Measurements from ENCODE around the gene LCN12.
"Not testable (repeated sequence)": the region's sequence is repeated elsewhere in the genome, so short reads cannot be mapped to it uniquely, and the experiment has no call there.

Gene LCN12

DNA sequence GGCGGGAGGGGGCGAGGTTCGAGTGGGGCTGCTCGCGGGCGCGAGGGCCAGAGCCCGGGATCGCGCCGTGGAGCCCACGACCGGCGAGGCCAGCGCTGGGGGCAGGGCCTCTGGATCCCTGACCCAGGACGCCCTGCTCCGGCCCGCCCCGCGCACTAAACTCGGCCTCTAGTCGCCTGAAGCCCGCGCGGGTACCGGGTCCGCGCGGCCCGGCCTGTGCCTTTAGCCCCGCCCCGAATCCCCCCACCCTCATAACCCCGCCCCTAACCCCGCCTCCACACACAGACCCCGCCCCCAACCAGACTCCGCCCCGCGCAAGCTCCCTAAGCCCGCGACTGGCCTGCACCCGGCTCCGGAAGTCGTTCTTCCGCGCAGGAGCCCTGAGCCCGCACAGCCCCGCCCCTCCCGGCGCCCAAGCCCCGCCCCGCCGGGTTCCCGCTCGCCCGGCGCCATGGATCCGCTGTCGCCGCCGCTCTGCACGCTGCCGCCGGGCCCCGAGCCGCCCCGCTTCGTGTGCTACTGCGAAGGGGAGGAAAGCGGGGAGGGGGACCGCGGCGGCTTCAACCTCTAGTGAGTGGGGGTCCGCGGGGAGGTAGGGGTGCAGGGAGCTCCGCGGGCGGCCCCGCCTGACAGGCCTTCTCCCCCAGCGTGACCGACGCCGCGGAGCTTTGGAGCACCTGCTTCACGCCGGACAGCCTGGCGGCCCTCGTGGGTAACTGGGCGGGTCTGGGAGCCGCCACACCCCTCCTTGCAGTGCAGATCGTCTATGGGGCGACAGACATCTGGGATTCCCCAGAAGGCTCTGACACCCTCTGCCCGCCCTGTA is 40.1 kb downstream of the LCN12 start, which contains the start of gene PAXX:
Gene PAXX, plus strand, starts transcription at position 430 of the 826 bp plus-strand sequence. Its CDS starts 22 bp downstream, at position 452.
- peak; percentile 76 for DNase-seq

GRCh38 chr9:136992819-136993369 is 40.8 kb downstream of the LCN12 start:
- DNase-seq, result no peak

- DNase-seq, result no peak
Measured at GRCh38 chr9:136994180-136994887, 42.3 kb downstream of the LCN12 start.

GRCh38 chr9:136994888-136995230 is 42.8 kb downstream of the LCN12 start:
- no peak for DNase-seq

- no peak for DNase-seq
Measured at GRCh38 chr9:136995362-136995761, 43.3 kb downstream of the LCN12 start.

GRCh38 chr9:136995772-136996311 is 43.8 kb downstream of the LCN12 start:
- no peak for DNase-seq

DNA sequence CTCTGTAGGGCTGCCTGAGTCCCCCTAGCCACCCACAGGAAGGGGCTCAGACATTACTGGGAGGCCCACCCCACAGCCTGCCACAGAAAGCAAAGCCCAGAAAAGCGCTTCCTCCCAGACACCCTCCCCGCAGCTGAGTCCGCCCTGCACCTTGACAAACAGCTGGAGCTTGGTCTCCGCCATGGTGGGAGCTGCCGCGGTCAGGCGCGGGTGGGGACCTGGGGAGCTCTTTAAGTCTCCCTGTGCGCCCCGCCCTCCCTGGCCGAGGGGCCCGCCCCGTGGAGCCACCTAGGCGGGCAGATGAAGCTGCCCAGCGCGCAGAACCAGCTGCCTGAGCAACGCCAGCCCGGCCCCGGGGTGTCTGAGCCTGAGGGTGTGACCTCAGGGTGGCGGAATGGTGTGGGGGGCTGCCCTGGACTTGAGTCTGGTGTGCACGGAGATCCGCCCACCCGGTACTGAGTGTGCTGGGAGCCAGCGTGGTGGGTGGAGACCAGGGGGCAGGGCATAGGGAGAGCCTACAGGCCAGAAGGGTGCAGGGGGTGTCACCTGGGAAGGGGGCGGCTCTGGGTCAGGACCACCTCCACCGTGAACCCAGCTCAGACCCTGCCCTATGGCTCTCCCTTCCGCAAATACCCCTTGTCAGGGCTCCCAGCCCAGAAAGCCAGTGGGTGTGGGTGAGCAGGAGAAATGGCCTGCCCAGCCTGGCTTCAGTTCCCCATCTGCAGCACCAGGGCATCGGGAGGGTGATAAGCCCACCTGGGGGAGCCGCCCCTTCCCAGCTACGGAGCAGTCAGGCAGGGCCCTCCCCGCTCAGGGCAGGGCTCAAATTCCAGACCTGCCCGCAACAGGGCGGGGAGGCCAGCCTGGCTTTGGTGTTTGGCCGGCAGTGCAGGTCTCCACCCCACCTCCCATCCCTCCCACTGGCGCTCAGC is 44.6 kb downstream of the LCN12 start, which contains the start of gene CLIC3:
Gene CLIC3, minus strand, starts transcription at position 208 of the 932 bp plus-strand sequence. Its CDS starts 25 bp downstream, at position 183.
- no peak for DNase-seq

DNA sequence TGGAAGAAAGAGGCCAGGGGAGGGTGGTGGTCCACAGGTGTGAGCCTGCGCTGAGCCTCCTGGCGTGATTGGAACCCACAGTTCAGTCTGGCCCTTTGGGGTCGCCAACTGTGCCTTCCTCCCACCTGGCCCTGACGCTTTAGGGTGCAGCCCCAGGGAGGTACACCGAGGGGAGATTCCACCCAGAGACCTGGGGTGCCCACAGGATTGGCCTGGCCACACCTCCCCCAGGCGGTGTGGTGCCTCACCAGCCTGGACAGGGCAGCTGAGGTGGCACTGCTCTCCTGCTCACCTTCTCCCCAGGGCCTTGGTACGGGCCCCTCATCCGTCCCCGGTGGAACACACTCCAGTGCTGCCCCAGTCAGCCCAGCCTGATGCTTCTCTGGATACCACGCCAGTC is 45.3 kb downstream of the LCN12 start:
- DNase-seq, result no peak

DNA sequence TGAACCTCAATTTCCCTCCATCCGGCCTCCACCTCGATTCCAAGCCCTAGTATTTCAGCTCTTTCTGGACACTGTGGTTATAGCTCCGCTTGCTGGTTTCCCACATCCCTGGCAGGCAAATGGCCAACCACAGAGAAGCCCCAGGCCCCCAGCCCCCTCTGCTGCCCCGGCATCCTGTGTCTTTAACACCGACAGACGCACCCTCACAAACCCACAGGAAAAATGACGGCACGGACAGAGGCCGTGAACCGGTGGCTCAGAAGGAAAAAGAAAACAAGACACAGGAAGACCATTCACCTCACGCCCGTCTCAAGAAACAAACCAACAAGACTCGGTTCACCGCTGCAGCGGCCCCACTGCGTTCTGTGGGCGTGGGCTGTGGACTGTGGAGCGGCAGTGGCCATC is 45.8 kb downstream of the LCN12 start:
- no peak for DNase-seq

DNA sequence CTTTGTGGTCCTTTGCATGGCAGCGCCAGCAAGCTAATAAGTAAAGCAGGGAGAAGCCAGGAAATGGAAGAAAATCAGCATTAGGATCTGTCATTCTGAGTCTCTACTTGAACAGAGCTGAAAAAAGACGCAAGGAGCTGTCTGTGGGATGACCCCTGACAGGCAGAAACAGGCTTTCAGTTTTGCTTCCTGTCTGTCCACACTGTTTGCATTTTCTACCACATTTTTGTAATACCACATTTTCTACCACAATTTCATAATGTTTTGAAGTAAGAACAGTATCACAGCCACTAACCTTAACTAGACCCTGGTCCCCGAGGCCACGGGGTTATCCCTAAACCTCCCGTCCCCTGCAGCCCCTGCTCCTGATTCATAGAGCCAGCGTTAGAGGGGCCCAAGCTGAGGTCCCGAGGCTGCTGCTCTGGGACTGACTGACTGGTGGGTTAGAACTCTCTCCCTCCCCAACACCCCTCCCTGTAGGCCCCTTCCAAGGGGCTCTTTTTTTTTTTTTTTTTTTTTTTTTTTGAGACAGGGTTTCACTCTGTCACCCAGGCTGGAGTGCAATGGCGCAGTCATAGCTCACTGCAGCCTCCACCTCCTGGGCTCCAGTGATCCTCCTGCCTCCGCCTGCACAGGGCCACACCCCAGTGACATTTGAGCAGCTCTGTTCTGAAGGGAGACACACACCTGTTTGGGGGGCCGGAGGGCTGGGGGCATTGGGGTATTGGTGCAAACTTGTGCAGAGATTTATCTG is 48.3 kb downstream of the LCN12 start:
- DNase-seq, result no peak

- DNase-seq, result no peak
Measured at GRCh38 chr9:137001857-137002645, 50.0 kb downstream of the LCN12 start.

DNA sequence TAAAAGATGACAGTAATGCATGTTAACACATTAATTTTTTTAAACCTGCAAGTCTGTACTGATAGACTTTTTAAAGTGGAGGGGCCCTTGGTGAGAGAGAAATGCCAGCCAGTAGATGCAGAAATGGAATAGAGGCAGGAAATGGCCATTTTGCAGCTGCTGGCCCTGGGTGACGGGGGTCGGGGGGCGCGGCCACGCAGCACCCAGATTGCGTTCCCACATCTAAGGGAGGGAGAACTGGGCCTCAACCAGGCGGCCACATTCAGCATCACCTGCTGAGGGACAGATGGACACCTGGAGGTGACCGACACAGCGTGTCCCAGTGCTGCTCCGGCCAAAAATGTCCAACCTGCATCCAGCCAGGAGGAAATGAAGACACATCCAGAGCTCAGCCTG is 50.6 kb downstream of the LCN12 start:
- no peak for DNase-seq

- not testable (repeated sequence) for DNase-seq
Measured at GRCh38 chr9:137004285-137004684, 52.2 kb downstream of the LCN12 start.
